HEK293 (cell line): ENCODE measurements around the gene SCN8A.

ENCODE experiments used
- CTCF ChIA-PET: fragments of 350-600 bp; formaldehyde crosslinking; extraction: SDS; loops from one replicate; lab custom pipeline; 2021; ENCODE audit warnings: antibody characterized with exemption; lab: Yijun Ruan, JAX
- POLR2A ChIA-PET: fragments of 300-600 bp; formaldehyde crosslinking; extraction: SDS; loops from one replicate; lab custom pipeline; 2020; ENCODE audit warnings: antibody characterized with exemption, inconsistent platforms; lab: Yijun Ruan, JAX
- H3K27ac ChIP-seq: fragments of 200-500 bp; sonication (Bioruptor generic); 2 replicates; pipeline ENCODE4 v1.5.1; 2014; ENCODE audit warnings: low read depth, low read length, control low read depth, inconsistent platforms; ENCODE audit errors: extremely low read depth
- H3K36me3 ChIP-seq, 2 experiments: fragments of 200-500 bp in 1 of 2; sonication (Bioruptor generic) in 1 of 2; 1 replicate in 1 of 2; 2 replicates in 1 of 2; pipeline ENCODE4 v1.5.1; 2014 to 2017; ENCODE audit warnings: inconsistent platforms in 2 of 2, low read length in 2 of 2; ENCODE audit not compliant: control insufficient read depth in 2 of 2, insufficient read depth in 1 of 2
- H3K4me1 ChIP-seq: fragments of 200-500 bp; sonication (Bioruptor generic); 2 replicates; pipeline ENCODE4 v1.5.1; 2014; ENCODE audit warnings: mild to moderate bottlenecking, low read length, inconsistent platforms; ENCODE audit not compliant: control insufficient read depth, insufficient read depth
- H3K4me3 ChIP-seq: 2 replicates; pipeline ENCODE4 v1.5.1; 2011; ENCODE audit warnings: low read depth, mild to moderate bottlenecking, control low read depth, low read length, moderate library complexity
- H3K9me3 ChIP-seq: fragments of 200-500 bp; sonication (Bioruptor generic); 2 replicates; pipeline ENCODE4 v1.5.1; 2014; ENCODE audit warnings: low read depth, low read length, inconsistent platforms; ENCODE audit not compliant: control insufficient read depth, insufficient read depth
- KLF9 ChIP-seq: fragments of 450-650 bp; formaldehyde crosslinking; IDR thresholded peaks from 2 replicates; pipeline ENCODE4 v1.5.1; 2016; ENCODE audit warnings: missing biosample characterization, missing genetic modification characterization, low read depth
- SALL2 ChIP-seq: fragments of 450-650 bp; formaldehyde crosslinking; IDR thresholded peaks from 2 replicates; pipeline ENCODE4 v1.5.0; 2017; ENCODE audit warnings: missing biosample characterization, mild to moderate bottlenecking, missing genetic modification characterization, borderline replicate concordance
- TSHZ1 ChIP-seq: fragments of 450-650 bp; formaldehyde crosslinking; IDR thresholded peaks from 2 replicates; pipeline ENCODE4 v1.5.1; 2016; ENCODE audit warnings: missing biosample characterization, missing genetic modification characterization, borderline replicate concordance
- ZBTB17 ChIP-seq: fragments of 450-650 bp; formaldehyde crosslinking; IDR thresholded peaks from 2 replicates; pipeline ENCODE4 v1.5.1; 2016; ENCODE audit warnings: missing biosample characterization, missing genetic modification characterization
- ZEB2 ChIP-seq: fragments of 450-650 bp; formaldehyde crosslinking; IDR thresholded peaks from 2 replicates; pipeline ENCODE4 v1.5.1; 2016; ENCODE audit warnings: missing biosample characterization, missing genetic modification characterization
- ZFP69B ChIP-seq: fragments of 450-650 bp; formaldehyde crosslinking; IDR thresholded peaks from 2 replicates; pipeline ENCODE4 v1.5.1; 2016; ENCODE audit warnings: missing biosample characterization, missing genetic modification characterization
- ZNF239 ChIP-seq: fragments of 450-650 bp; formaldehyde crosslinking; IDR thresholded peaks from 2 replicates; pipeline ENCODE4 v1.5.1; 2016; ENCODE audit warnings: missing biosample characterization, missing genetic modification characterization
- ZNF24 ChIP-seq: fragments of 450-650 bp; formaldehyde crosslinking; IDR thresholded peaks from 2 replicates; pipeline ENCODE4 v1.5.1; 2016; ENCODE audit warnings: missing biosample characterization, missing genetic modification characterization
- ZNF266 ChIP-seq: fragments of 450-650 bp; formaldehyde crosslinking; IDR thresholded peaks from 2 replicates; pipeline ENCODE4 v1.5.1; 2016; ENCODE audit warnings: missing biosample characterization, missing genetic modification characterization, low read depth
- ZNF354C ChIP-seq: fragments of 450-650 bp; formaldehyde crosslinking; IDR thresholded peaks from 2 replicates; pipeline ENCODE4 v1.5.1; 2016; ENCODE audit warnings: missing biosample characterization, missing genetic modification characterization, low read depth, borderline replicate concordance
- ZNF394 ChIP-seq: fragments of 450-650 bp; formaldehyde crosslinking; IDR thresholded peaks from 2 replicates; pipeline ENCODE4 v1.5.1; 2016; ENCODE audit warnings: missing biosample characterization, missing genetic modification characterization, mild to moderate bottlenecking, moderate library complexity, borderline replicate concordance
- ZNF398 ChIP-seq: fragments of 450-650 bp; formaldehyde crosslinking; IDR thresholded peaks from 2 replicates; pipeline ENCODE4 v1.5.1; 2017; ENCODE audit warnings: missing biosample characterization, missing genetic modification characterization
- ZNF837 ChIP-seq: fragments of 450-650 bp; formaldehyde crosslinking; IDR thresholded peaks from 2 replicates; pipeline ENCODE4 v1.5.1; 2016; ENCODE audit warnings: missing biosample characterization, missing genetic modification characterization
- TF ChIP-seq, protein P1 (sequence below): fragments of 450-650 bp; formaldehyde crosslinking; IDR thresholded peaks from 2 replicates; pipeline ENCODE4 v1.5.1; 2016; ENCODE audit warnings: missing biosample characterization, missing genetic modification characterization, borderline replicate concordance
- TF ChIP-seq, protein P2 (sequence below): fragments of 450-650 bp; formaldehyde crosslinking; IDR thresholded peaks from 2 replicates; pipeline ENCODE4 v1.5.1; 2016; ENCODE audit warnings: missing biosample characterization, missing genetic modification characterization
- TF ChIP-seq, protein P3 (sequence below): fragments of 450-650 bp; formaldehyde crosslinking; IDR thresholded peaks from 2 replicates; pipeline ENCODE4; 2016; ENCODE audit warnings: missing biosample characterization, missing genetic modification characterization

Gene SCN8A

DNA sequence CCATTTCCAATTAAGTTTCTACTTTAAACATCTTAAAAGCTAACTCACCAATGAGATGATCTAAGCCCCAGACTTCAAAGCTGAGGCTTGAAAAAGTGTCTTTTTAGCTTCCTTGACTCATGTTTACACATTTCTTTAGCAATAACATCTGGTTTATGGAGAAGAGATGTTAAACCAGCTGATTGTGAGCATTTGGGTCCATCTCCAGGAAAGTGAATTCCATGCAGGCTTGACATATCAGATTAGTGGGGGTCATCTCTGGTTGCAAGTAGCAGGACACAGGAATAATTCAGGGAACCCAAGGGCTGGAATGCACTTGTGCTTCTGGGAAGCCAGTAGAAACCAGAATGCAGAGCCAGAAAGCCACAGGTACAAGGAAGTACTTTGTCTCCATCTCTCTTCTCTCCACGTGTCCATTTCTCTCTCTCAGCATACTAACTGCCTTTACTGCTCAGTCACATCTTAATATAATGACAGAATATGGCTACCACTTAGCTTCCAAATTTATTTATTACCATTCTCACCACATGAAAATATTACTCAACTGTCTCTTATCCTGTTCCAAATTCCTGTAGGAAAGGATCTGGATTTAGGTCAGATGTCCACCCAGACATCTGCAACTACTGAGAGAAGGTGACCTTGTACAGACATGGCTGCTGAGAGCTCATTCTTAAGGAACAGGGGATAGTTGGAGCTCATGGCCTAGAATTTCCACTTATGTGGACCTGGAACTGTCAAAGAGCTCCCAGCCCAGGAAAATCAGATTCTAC lies 104.4 kb downstream of the SCN8A start:
- no peaks in the 10 kb centered on the region for H3K4me1 ChIP-seq
- no peaks in the 10 kb centered on the region for H3K36me3 ChIP-seq
- no peaks in the 10 kb centered on the region for H3K9me3 ChIP-seq
- H3K27ac ChIP-seq: no peak overlapping the region
- ChIA-PET CTCF (no interaction called here), POLR2A (no interaction called here)
- TF ChIP-seq, protein P1, sequence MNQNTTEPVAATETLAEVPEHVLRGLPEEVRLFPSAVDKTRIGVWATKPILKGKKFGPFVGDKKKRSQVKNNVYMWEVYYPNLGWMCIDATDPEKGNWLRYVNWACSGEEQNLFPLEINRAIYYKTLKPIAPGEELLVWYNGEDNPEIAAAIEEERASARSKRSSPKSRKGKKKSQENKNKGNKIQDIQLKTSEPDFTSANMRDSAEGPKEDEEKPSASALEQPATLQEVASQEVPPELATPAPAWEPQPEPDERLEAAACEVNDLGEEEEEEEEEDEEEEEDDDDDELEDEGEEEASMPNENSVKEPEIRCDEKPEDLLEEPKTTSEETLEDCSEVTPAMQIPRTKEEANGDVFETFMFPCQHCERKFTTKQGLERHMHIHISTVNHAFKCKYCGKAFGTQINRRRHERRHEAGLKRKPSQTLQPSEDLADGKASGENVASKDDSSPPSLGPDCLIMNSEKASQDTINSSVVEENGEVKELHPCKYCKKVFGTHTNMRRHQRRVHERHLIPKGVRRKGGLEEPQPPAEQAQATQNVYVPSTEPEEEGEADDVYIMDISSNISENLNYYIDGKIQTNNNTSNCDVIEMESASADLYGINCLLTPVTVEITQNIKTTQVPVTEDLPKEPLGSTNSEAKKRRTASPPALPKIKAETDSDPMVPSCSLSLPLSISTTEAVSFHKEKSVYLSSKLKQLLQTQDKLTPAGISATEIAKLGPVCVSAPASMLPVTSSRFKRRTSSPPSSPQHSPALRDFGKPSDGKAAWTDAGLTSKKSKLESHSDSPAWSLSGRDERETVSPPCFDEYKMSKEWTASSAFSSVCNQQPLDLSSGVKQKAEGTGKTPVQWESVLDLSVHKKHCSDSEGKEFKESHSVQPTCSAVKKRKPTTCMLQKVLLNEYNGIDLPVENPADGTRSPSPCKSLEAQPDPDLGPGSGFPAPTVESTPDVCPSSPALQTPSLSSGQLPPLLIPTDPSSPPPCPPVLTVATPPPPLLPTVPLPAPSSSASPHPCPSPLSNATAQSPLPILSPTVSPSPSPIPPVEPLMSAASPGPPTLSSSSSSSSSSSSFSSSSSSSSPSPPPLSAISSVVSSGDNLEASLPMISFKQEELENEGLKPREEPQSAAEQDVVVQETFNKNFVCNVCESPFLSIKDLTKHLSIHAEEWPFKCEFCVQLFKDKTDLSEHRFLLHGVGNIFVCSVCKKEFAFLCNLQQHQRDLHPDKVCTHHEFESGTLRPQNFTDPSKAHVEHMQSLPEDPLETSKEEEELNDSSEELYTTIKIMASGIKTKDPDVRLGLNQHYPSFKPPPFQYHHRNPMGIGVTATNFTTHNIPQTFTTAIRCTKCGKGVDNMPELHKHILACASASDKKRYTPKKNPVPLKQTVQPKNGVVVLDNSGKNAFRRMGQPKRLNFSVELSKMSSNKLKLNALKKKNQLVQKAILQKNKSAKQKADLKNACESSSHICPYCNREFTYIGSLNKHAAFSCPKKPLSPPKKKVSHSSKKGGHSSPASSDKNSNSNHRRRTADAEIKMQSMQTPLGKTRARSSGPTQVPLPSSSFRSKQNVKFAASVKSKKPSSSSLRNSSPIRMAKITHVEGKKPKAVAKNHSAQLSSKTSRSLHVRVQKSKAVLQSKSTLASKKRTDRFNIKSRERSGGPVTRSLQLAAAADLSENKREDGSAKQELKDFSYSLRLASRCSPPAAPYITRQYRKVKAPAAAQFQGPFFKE (tag by site-specific recombination): no peak
- TF ChIP-seq TSHZ1 (tag by site-specific recombination) (no peak), ZNF394 (no peak), SALL2 (tag by site-specific recombination) (no peak), ZNF398 (tag by site-specific recombination) (no peak), ZNF837 (tag by site-specific recombination) (no peak)
- TF ChIP-seq, protein P2, sequence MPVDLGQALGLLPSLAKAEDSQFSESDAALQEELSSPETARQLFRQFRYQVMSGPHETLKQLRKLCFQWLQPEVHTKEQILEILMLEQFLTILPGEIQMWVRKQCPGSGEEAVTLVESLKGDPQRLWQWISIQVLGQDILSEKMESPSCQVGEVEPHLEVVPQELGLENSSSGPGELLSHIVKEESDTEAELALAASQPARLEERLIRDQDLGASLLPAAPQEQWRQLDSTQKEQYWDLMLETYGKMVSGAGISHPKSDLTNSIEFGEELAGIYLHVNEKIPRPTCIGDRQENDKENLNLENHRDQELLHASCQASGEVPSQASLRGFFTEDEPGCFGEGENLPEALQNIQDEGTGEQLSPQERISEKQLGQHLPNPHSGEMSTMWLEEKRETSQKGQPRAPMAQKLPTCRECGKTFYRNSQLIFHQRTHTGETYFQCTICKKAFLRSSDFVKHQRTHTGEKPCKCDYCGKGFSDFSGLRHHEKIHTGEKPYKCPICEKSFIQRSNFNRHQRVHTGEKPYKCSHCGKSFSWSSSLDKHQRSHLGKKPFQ (tag by site-specific recombination): no peak
- H3K4me3 ChIP-seq: no peak overlapping the region

- Histone ChIP-seq H3K9me3 (no peaks in the 10 kb centered on the region), H3K4me3 (no peak overlapping the region), H3K36me3 (no peaks in the 10 kb centered on the region), H3K27ac (no peak overlapping the region), H3K4me1 (no peaks in the 10 kb centered on the region)
- POLR2A ChIA-PET: no interaction called here
- CTCF ChIA-PET: no interaction called here
- TF ChIP-seq ZNF24 (tag by site-specific recombination): no peak
- TF ChIP-seq ZNF354C: no peak
- TF ChIP-seq, protein P3, sequence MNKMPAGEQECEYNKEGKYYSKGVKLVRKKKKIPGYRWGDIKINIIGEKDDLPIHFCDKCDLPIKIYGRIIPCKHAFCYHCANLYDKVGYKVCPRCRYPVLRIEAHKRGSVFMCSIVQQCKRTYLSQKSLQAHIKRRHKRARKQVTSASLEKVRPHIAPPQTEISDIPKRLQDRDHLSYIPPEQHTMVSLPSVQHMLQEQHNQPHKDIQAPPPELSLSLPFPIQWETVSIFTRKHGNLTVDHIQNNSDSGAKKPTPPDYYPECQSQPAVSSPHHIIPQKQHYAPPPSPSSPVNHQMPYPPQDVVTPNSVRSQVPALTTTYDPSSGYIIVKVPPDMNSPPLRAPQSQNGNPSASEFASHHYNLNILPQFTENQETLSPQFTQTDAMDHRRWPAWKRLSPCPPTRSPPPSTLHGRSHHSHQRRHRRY (tag by site-specific recombination): no peak
- no peak for TF ChIP-seq ZFP69B (tag by site-specific recombination)
- TF ChIP-seq KLF9 (tag by site-specific recombination): no peak
- TF ChIP-seq ZBTB17 (tag by site-specific recombination): no peak
- TF ChIP-seq ZNF239 (tag by site-specific recombination): no peak
- no peak for TF ChIP-seq ZNF266 (tag by site-specific recombination)
- no peak for TF ChIP-seq ZEB2 (tag by site-specific recombination)
Measured at GRCh38 chr12:51699219-51699618, 108.2 kb downstream of the SCN8A start.
